Fibroblast of skin of right quadriceps (primary cell): ENCODE measurements around the gene KLHDC9.
"Not testable (repeated sequence)": the region's sequence is repeated elsewhere in the genome, so short reads cannot be mapped to it uniquely, and the experiment has no call there.

ENCODE experiments used
- DNase-seq: peaks from one replicate; pipeline ENCODE4 v3.0.0-alpha.2; 2013

KLHDC9 gene

GRCh38 chr1:161098210-161099068 is at the start of gene KLHDC9:
KLHDC9 (plus strand) TSS chr1:161098361; CDS start chr1:161098536, 175 bp downstream.
- peak; percentile 75 for DNase-seq

GRCh38 chr1:161048949-161049722 is 49.0 kb upstream of the KLHDC9 start:
- no peak for DNase-seq

- DNase-seq: no peak
These were observed 46.9 kb upstream of the KLHDC9 start for GRCh38 chr1:161051219-161051618.

GRCh38 chr1:161052899-161053298 is 45.3 kb upstream of the KLHDC9 start:
- no peak for DNase-seq

- DNase-seq: no peak
These were observed 43.9 kb upstream of the KLHDC9 start for GRCh38 chr1:161054232-161054631.

- no peak for DNase-seq
These were observed 43.4 kb upstream of the KLHDC9 start for GRCh38 chr1:161054805-161055204.

GRCh38 chr1:161059293-161059692 is 38.9 kb upstream of the KLHDC9 start:
- no peak for DNase-seq

GRCh38 chr1:161061419-161061818 is 36.7 kb upstream of the KLHDC9 start:
- no peak for DNase-seq

GRCh38 chr1:161063936-161064335 is 34.2 kb upstream of the KLHDC9 start:
- not testable (repeated sequence) for DNase-seq

- not testable (repeated sequence) for DNase-seq
These were observed 32.5 kb upstream of the KLHDC9 start for GRCh38 chr1:161065681-161066080.

GRCh38 chr1:161066694-161067093 is 31.5 kb upstream of the KLHDC9 start:
- DNase-seq: no peak

- DNase-seq: no peak
These were observed 29.6 kb upstream of the KLHDC9 start for GRCh38 chr1:161068306-161069234.

GRCh38 chr1:161069241-161069640 is 28.9 kb upstream of the KLHDC9 start:
- DNase-seq: no peak

GRCh38 chr1:161069731-161070270 is 28.4 kb upstream of the KLHDC9 start, which contains the start of gene ARHGAP30:
ARHGAP30 (minus strand) TSS chr1:161069891; CDS start chr1:161069624, 267 bp downstream.
- DNase-seq: no peak

- DNase-seq: no peak
These were observed 27.4 kb upstream of the KLHDC9 start for GRCh38 chr1:161070761-161071160.

GRCh38 chr1:161071886-161072371 is 26.2 kb upstream of the KLHDC9 start:
- DNase-seq: peak; percentile 29

GRCh38 chr1:161072751-161073449 is 25.3 kb upstream of the KLHDC9 start:
- no peak for DNase-seq

- DNase-seq: no peak
These were observed 24.6 kb upstream of the KLHDC9 start for GRCh38 chr1:161073474-161074121.

GRCh38 chr1:161074676-161075368 is 23.3 kb upstream of the KLHDC9 start:
- no peak for DNase-seq

GRCh38 chr1:161076410-161076809 is 21.8 kb upstream of the KLHDC9 start:
- DNase-seq: no peak
